Putamen (tissue), 1 donor: ENCODE data around the gene PLSCR1.
A peak's percentile ranks its signal among the peaks of the same experiment; 100 is the strongest.

ENCODE experiments used
- DNase-seq: peaks from one replicate; pipeline ENCODE4 v3.0.0-alpha.2; 2016; ENCODE audit warnings: low spot score

PLSCR1 gene

DNA sequence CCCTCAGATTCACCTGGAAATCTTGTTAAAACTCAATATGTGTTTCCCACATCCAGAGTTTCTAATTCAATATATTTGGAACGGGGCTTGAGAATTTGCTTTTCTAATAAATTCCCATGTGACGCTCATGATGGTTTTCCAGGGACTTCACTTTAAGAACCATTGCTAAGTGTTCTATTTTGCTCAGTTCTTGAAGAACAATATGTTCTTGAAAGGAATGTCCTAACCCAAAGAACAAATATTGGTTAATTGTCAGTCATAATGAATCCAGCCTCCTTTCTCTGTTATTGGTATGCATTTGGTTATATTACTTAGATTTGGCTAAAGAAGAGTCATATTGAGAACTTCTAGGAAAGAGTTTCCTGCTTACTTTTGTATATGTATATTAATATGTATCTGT is 70.7 kb downstream of the PLSCR1 start:
- DNase-seq = no peak

DNA sequence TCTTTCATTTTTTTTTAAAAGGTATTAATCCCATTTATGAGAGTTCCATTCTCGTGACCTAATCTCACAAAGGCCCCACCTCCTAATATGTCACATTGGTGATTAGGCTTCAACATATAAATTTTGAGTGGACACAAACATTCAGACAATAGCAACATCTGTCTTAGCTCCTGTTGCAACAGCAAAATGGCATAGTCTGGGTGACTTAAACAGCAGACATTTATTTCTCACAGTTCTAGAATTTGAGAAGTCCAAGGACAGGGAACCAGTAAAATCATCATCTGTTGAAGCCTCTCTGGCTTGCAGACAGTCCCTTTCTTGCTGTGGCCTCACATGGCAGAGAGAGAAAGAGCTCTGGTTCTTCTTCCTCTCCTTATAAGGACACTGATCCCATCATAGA is 71.8 kb downstream of the PLSCR1 start:
- no peak for DNase-seq

DNA sequence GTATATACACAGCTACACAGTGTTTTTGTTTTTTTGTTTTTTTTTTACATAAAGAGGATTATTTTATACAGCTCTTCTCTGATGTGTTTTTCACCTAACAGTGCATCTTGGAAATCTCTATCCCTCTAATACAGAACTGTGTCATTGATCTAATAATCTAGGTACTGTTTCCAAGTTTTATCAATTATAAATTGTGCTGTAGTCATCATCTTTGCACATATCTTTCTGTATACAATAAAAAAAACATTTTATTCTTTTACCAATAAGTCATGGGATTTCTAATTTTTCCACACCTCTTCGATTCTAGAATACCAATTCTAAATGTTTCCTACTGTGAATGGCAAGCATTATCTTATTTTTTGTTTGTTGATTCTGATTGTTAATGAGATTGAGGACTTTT is 73.4 kb downstream of the PLSCR1 start:
- DNase-seq = no peak

DNA sequence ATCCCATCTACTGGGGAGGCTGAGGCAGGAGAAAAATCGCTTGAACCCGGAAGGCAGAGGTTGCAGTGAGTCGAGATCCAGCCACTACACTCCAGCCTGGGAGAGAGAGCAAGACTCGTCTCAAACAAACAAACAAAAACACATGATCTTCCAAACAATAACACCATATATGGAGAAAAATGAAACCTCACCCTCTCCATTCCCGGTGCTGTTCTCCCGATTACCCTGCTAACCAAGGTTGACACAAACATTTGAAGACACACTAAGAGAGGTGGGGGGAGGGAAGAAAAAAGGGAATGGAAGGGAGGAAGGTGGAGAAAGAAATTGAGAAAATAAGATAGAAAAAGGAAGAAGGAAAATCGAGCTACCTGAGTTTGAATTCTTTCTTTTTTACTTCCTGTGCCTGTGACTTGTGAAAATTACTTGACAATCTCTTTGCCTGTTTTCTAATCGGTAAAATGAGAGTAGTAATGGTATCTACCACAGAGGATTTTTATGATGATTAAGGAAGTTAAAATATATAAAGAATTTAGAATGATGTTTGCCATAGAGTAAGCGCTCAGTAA is 73.9 kb downstream of the PLSCR1 start:
- no peak for DNase-seq

DNA sequence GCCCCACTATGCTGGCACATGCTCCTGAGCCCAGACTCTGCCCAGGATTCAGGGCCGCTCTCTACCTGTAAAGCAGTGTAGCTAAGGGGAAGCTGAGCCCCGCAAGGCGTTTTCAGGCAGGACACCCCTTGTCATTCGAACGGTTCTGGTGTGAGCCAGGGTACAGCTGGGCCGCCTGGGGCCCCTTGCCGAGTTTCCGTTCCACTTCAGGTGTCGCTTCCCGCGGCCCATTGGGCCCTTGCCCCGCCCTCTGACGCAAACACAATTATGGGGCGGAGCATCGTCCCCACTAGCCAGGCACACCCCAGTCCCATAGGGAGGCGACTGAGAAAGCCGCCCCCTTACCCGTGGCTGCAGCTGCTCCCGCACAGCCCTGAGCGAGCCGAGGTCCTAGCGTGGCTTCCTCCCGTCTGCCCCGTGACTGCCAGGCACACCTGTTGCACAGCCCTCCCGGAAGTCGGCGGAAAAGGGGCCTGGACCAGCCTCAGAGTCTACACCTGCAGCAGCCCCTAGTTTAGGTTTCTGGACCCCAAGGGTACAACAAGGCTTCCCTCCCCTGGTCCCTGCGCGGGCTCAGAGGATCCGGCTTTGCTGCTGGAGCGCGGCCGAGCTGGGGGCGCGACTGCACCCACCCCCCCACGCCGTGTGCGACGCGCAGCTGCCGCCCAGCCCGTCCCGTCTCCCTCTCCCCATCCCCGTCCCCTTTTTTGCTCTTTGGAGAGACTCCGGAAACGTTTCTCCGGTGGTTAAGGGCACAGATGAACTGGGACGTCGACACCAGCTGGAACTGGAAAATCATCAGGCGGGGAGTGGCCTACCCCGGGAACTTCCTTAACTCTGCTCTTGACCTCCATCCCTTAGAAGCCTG is 75.0 kb downstream of the PLSCR1 start, which contains the start of gene PLSCR2:
PLSCR2 (minus strand) TSS at position 412 of the 868 bp plus-strand sequence. CDS start 9,657 bp downstream, outside the sequence.
- DNase-seq = peak; percentile 10

DNA sequence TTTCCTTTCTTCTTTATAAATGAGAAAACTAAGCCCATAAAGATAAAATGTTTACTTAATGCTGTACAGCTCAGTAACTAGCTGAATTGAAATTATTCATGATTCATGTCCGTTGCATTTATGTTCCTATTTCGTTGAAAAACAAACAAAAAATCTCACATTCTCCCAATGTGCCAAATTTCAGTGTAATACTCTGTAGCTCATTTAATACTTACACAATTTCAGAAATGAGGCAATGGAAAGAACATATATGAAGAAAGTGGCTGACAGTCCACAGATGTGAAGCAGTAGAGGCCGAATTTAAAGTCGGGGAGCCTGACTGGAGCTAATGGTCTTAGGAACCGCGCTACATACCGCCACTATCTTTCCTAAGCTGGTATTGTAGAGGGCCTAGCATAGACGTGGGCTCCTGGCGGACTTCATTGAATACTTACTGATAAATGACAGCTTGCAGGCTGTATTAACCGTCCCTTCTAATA is 75.7 kb downstream of the PLSCR1 start:
- DNase-seq = no peak

DNA sequence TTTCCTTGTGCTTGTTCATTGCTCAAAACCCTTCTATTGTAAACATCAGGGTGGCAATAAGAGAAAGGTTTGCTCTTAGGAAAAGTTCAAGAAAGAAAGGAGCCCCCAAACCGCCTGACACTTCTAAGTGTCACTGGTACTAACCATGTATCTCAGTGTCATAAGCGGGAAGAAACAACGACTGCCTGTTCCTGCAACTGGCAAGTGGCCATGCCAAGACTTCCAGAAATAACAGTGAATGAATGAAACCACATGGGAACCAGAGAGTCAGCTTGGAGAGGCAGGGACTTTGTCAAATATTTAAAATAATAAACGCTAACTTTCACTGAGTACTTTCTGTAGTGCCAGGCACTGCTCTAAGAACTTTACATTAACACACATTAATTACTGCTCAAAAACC is 76.2 kb downstream of the PLSCR1 start:
- DNase-seq = no peak

DNA sequence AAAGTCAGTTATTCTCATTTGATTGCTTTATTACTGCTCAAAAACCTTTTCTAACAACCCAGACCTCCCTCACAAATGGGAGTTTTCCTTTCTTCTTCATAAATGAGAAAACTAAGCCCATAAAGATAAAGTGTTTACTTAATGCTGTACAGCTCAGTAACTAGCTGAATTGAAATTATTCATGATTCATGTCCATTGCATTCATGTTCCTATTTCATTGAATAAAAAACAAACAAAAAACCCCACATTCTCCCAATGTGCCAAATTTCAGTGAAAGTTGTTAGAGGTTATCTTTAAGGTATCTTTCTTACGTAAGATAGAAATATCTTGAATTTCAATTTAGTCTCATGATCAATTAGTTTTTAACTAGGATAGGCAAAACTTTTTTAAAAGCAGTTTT is 77.8 kb downstream of the PLSCR1 start:
- no peak for DNase-seq

DNA sequence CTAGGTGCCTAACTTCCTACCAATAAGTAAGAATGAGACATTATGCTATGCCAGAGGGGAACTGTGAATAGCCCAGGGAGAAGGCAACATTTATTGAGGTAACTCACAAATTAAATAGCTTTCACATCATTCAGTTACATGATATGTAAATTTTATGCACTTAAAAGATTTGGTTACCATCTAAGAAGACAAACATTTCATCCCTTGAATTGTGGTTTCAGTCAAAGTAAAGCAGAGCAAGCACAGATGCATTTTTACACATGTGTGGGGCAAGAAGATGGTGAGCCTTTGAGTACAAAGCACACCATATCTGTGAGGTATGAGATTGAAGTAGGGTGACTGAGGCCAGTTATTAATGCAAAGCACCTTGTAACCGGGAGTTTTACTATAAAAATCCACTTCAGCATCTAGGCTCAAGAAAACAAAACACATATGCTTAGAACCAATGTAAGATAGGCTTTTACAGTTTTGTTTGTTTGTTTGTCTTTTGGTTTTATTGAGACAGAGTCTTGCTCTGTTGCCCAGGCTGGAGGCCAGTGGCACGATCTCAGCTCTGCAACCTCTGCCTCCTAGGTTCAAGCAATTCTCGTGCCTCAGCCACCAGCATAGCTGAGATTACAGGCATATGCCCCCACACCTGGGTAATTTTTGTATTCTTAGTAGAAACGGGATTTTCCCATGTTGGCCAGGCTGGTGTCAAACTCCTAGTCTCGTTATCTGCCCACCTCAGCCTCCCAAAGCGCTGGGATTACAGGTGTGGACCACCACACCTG is 78.5 kb downstream of the PLSCR1 start:
- no peak for DNase-seq
